Psoas muscle (tissue), 8 donors: ENCODE data around the gene LITAFD. TPM values are rescaled to one million over a fixed set of nuclear protein-coding genes. Genes with fewer than 3 reads are reported as not detected.
"Not testable (repeated sequence)": the region's sequence is repeated elsewhere in the genome, so short reads cannot be mapped to it uniquely, and the experiment has no call there.

Experiments
- ATAC-seq, 4 donors: fragments of 200-7000 bp; cut with Tn5 transposase; one replicate each; pipeline ENCODE4 v1.9.1; 2020; ENCODE audit warnings: moderate library complexity in 3 of 4, mild to moderate bottlenecking in 2 of 4
- DNase-seq, 2 donors: peaks; one replicate each; pipeline ENCODE4 v3.0.0-alpha.2; 2020
- H3K27ac ChIP-seq: fragments of 200-600 bp; one replicate; pipeline ENCODE4 v1.8.0; 2022
- H3K27me3 ChIP-seq, 3 donors: fragments of 200-600 bp in 1 of 3; one replicate each; pipeline versions ENCODE4 v1.6.1 to v1.8.0; 2013 to 2022; ENCODE audit warnings: low read length in 2 of 3, mild to moderate bottlenecking in 2 of 3, moderate library complexity in 1 of 3; ENCODE audit not compliant: insufficient read depth in 3 of 3
- H3K36me3 ChIP-seq, 2 donors: fragments of 200-600 bp in 1 of 2; one replicate each; pipeline versions ENCODE4 v1.6.1 to v1.8.0; 2013 to 2022; ENCODE audit warnings: low read depth in 1 of 2, mild to moderate bottlenecking in 1 of 2, moderate library complexity in 1 of 2; ENCODE audit not compliant: insufficient read depth in 1 of 2
- H3K4me1 ChIP-seq: fragments of 200-600 bp; one replicate; pipeline ENCODE4 v1.8.0; 2022
- H3K4me3 ChIP-seq: fragments of 200-600 bp; one replicate; pipeline ENCODE4 v1.8.0; 2022; ENCODE audit warnings: mild to moderate bottlenecking
- H3K9me3 ChIP-seq: fragments of 200-600 bp; one replicate; pipeline ENCODE4 v1.8.0; 2022
- CTCF ChIP-seq: fragments of 200-600 bp; IDR thresholded peaks from one replicate; pipeline ENCODE4 v1.8.0; 2022; ENCODE audit warnings: antibody characterized with exemption
- WGBS, 3 donors: extraction: QIAGEN DNeasy Blood & Tissue Kit; methylation state at CpG; one replicate each; pipeline versions ENCODE4 v1.1.6 to v1.1.7; 2013; 5-methylcytosine and 5-hydroxymethylcytosine counted together
- intact Hi-C, 2 donors: fragments of 100-400 bp; cut with DNase I; formaldehyde crosslinking; loops; one replicate each; pipeline versions ENCODE4 v1.11.0 to v1.14.2; 2022
- long read RNA-seq, 2 donors: library from polyadenylated mRNA; unstranded; transcript quantifications; one replicate each; pipeline ENCODE4 v2.0.0, GENCODE V29; 2021
- polyA plus RNA-seq, 3 donors: library from polyadenylated mRNA; stranded (reverse); fragments of 200-250 nt; gene quantifications; one replicate each; pipeline ENCODE4 v1.2.3, GENCODE V29; 2013
- total RNA-seq, 4 donors: library from RNA; stranded (reverse); fragmentation: NEBNext Ultra II Directional in 2 of 4; extraction: Animal tissue kit (Norgen Biotek cat#: 25700) in 2 of 4; gene quantifications; one replicate each; pipeline versions ENCODE4 v1.2.1 to v1.2.4, GENCODE V29; 2021 to 2023
- donor health status: healthy with polysubstance abuse.
- donor health status: DM: no; HTN: no; CAD: no; lungs with moderate emphysema.
- donor health status: Bipolar disorder and iron deficiency.
- donor health status: healthy.
- donor health status: DM: yes; HTN: yes; CAD: no.
- donor health status: DM: no; HTN: no; CAD: no.
- donor health status: DM: no; HTN: no; CAD: no.
- donor health status: DM: yes; HTN: yes; CAD: no.

Gene LITAFD
- total RNA-seq (not detected), polyA plus RNA-seq (not detected)
- long read RNA-seq, donor 1, result 0 reads
- long read RNA-seq, donor 2, result 0 reads

GRCh38 chr16:8882041-8882617 lies at the start of gene LITAFD:
Gene LITAFD (plus strand): TSS chr16:8882351. CDS start chr16:8884356, 2,005 bp downstream.
- peak in 1 of 2 donors; percentile 51 for DNase-seq
- Histone ChIP-seq H3K36me3 (no peaks in the 10 kb centered on the region), H3K4me1 (peaks cover 30% of the 10 kb centered on the region), H3K9me3 (no peaks in the 10 kb centered on the region), H3K27ac (no peak within 1 kb of the TSS), H3K27me3 (peaks cover 0 to 16% (median 0%) of the 10 kb centered on the region in 3 donors), H3K4me3 (no peak within 1 kb of the TSS)
- WGBS, 3 donors, result 57 to 74% (median 62%) methylated on average over 9 to 10 of the region's 10 CpGs
- TF ChIP-seq CTCF, result no peak
- intact Hi-C loops, result loop anchor here (5.0 to 10.0 kb wide), 4 partner anchors 87 to 315 kb away; partner anchors contain the start of genes HAPSTR1 (in 1 of the 2), PMM2 (in 1 of the 2) and TMEM186 (in 1 of the 2)
- no peak for ATAC-seq

DNA sequence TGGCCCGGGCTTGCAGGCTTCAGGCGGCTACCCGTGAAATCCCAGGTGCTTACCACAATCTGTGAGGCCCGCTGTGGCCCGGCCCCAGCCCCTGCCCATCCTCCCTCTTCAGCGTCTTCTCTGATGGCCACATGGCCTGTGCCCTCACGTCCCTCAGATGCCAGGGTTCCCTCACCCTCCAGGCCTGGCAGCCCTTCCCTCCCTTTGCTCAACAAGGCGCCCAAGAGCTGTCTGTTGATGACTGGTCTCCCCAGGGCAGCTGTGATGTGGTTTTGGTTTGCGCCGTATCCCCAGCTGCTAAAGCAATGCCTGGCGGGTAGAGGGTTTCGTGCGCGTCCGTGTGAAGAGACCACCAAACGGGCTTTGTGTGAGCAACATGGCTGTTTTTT lies 49.4 kb upstream of the LITAFD start:
- Histone ChIP-seq H3K36me3 (peaks cover 5 to 33% of the 10 kb centered on the region in 2 donors), H3K27me3 (no peaks in the 10 kb centered on the region), H3K27ac (no peak overlapping the region), H3K9me3 (no peaks in the 10 kb centered on the region), H3K4me3 (no peak overlapping the region), H3K4me1 (no peaks in the 10 kb centered on the region)
- ATAC-seq, result no peak
- 70 to 77% (median 75%) methylated on average over 16 of the region's 16 CpGs for WGBS, 3 donors
- no peak for TF ChIP-seq CTCF
- intact Hi-C loops, result no loop called here
- DNase-seq, result no peak

DNA sequence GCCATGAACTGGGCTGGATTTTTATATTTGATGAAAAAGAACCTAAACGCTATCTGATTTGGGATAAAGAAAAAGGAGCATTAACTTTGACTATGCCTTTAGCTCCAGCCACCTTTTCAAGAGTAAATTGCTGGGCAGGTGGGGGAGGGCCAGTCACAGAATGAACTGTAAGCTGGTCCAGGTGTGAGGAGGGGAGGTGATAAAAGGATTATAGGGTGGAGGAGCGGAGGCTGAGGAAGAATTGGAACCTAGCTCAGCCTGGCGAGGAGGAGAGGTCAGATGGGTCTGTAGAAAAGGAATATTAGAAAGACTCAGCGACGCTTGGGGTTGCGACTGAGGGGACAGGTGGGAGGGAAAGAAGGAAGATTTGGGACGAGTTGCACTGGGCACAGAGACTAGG lies 45.4 kb upstream of the LITAFD start:
- H3K36me3 ChIP-seq, H3K4me1 ChIP-seq, H3K27me3 ChIP-seq, H3K4me3 ChIP-seq, ATAC-seq, H3K9me3 ChIP-seq, H3K27ac ChIP-seq, DNase-seq, intact Hi-C loops: not testable (repeated sequence)
- WGBS, 3 donors, result 92 to 94% (median 94%) methylated on average over 6 to 7 of the region's 7 CpGs

GRCh38 chr16:8837594-8837993 lies 44.6 kb upstream of the LITAFD start:
- H3K4me3 ChIP-seq, H3K36me3 ChIP-seq, H3K27ac ChIP-seq, DNase-seq, H3K27me3 ChIP-seq, intact Hi-C loops, H3K9me3 ChIP-seq, H3K4me1 ChIP-seq, ATAC-seq: not testable (repeated sequence)
- 89 to 93% (median 91%) methylated on average over 15 of the region's 15 CpGs for WGBS, 3 donors

GRCh38 chr16:8842016-8842415 lies 40.1 kb upstream of the LITAFD start:
- DNase-seq, H3K9me3 ChIP-seq, H3K27me3 ChIP-seq, H3K36me3 ChIP-seq, ATAC-seq, H3K4me1 ChIP-seq, H3K27ac ChIP-seq, intact Hi-C loops: not testable (repeated sequence)
- WGBS, 3 donors, result 53 to 63% (median 56%) methylated on average over 3 to 4 of the region's 4 CpGs
- H3K4me3 ChIP-seq, result peak overlapping the region; percentile 52

GRCh38 chr16:8843296-8843695 lies 38.9 kb upstream of the LITAFD start:
- intact Hi-C loops, H3K4me1 ChIP-seq, H3K27ac ChIP-seq, H3K9me3 ChIP-seq, H3K27me3 ChIP-seq, ATAC-seq, DNase-seq: not testable (repeated sequence)
- peaks cover 0 to 10% of the 10 kb centered on the region in 2 donors for H3K36me3 ChIP-seq
- H3K4me3 ChIP-seq, result peak overlapping the region; percentile 52
- WGBS, 3 donors, result 45 to 63% (median 53%) methylated on average over 12 of the region's 12 CpGs
